SK-N-SH (cell line): ENCODE data around the gene PSMD7. TPM values are rescaled to one million over a fixed set of nuclear protein-coding genes. Genes with fewer than 3 reads are reported as not detected.

Experiments used
- CTCF ChIA-PET: fragments of 300-600, 350-600 bp; formaldehyde crosslinking; extraction: SDS; loops from one replicate; lab custom pipeline; 2021; lab: Yijun Ruan, JAX
- POLR2A ChIA-PET: fragments of 350-600 bp; sonication (Branson Sonifier 250); formaldehyde crosslinking; extraction: SDS; loops from one replicate; lab custom pipeline; 2020; ENCODE audit warnings: antibody characterized with exemption, inconsistent platforms; lab: Yijun Ruan, JAX
- DNase-seq: peaks from one replicate; pipeline ENCODE4 v3.0.0; 2012
- H2AFZ ChIP-seq: fragments of 200-600 bp; sonication (generic); 2 replicates; pipeline ENCODE4 v1.8.1; 2016; ENCODE audit warnings: antibody characterized with exemption, mild to moderate bottlenecking, low read depth
- H3F3A ChIP-seq: fragments of 200-600 bp; sonication (generic); replicated peaks from 2 replicates; pipeline ENCODE3; 2016; ENCODE audit warnings: antibody characterized with exemption, mild to moderate bottlenecking; ENCODE audit not compliant: insufficient read depth
- H3K27ac ChIP-seq, 2 experiments: fragments of 200-500 bp in 1 of 2; fragments of 200-600 bp in 1 of 2; sonication (Bioruptor generic) in 1 of 2; sonication (generic), shearing (Covaris generic) in 1 of 2; 2 replicates each; pipeline versions ENCODE4 v1.5.1 to v1.6.1; 2014 to 2016; ENCODE audit warnings: low read depth in 2 of 2, inconsistent platforms in 1 of 2, low read length in 1 of 2, mild to moderate bottlenecking in 1 of 2, mixed read lengths in 1 of 2
- H3K27me3 ChIP-seq: fragments of 200-600 bp; sonication (generic), shearing (Covaris generic); 2 replicates; pipeline ENCODE4 v1.6.1; 2016; ENCODE audit warnings: mixed run types; ENCODE audit not compliant: insufficient read depth
- H3K36me3 ChIP-seq, 2 experiments: fragments of 200-500 bp in 1 of 2; fragments of 200-600 bp in 1 of 2; sonication (Bioruptor generic) in 1 of 2; sonication (generic) in 1 of 2; replicated peaks in 1 of 2; 2 replicates each; pipeline versions ENCODE3 to v1.5.1; 2014 to 2016; ENCODE audit warnings: low read length in 1 of 2, mild to moderate bottlenecking in 1 of 2; ENCODE audit not compliant: insufficient read depth in 2 of 2, control insufficient read depth in 1 of 2
- H3K4me1 ChIP-seq, 2 experiments: fragments of 200-500 bp in 1 of 2; fragments of 200-600 bp in 1 of 2; sonication (Bioruptor generic) in 1 of 2; sonication (generic), shearing (Covaris generic) in 1 of 2; 2 replicates each; pipeline versions ENCODE4 v1.5.1 to v1.6.1; 2014 to 2016; ENCODE audit warnings: low read depth in 1 of 2, low read length in 1 of 2, mixed run types in 1 of 2; ENCODE audit not compliant: insufficient read depth in 2 of 2, control insufficient read depth in 1 of 2
- H3K4me2 ChIP-seq: fragments of 200-600 bp; sonication (generic), shearing (Covaris generic); 2 replicates; pipeline ENCODE4 v1.6.1; 2017; ENCODE audit warnings: mixed run types
- H3K4me3 ChIP-seq, 2 experiments: fragments of 200-500 bp in 1 of 2; fragments of 200-600 bp in 1 of 2; sonication (Bioruptor generic) in 1 of 2; sonication (generic), shearing (Covaris generic) in 1 of 2; 2 replicates each; pipeline versions ENCODE4 v1.5.1 to v1.8.1; 2014 to 2016; ENCODE audit warnings: low read depth in 2 of 2, inconsistent platforms in 1 of 2, low read length in 1 of 2, mild to moderate bottlenecking in 1 of 2, mixed read lengths in 1 of 2, moderate library complexity in 1 of 2
- H3K79me2 ChIP-seq: fragments of 200-600 bp; sonication (generic); 2 replicates; pipeline ENCODE4 v1.8.1; 2017; ENCODE audit warnings: mild to moderate bottlenecking; ENCODE audit not compliant: insufficient read depth
- H3K9ac ChIP-seq: fragments of 200-600 bp; sonication (generic); 2 replicates; pipeline ENCODE4 v1.6.1; 2017; ENCODE audit warnings: mixed run types
- H3K9me2 ChIP-seq: fragments of 200-600 bp; sonication (generic); 2 replicates; pipeline ENCODE4 v1.6.1; 2017; ENCODE audit warnings: mixed run types
- H3K9me3 ChIP-seq: fragments of 200-600 bp; sonication (generic); 2 replicates; pipeline ENCODE4 v1.6.1; 2017; ENCODE audit warnings: mixed run types, mild to moderate bottlenecking, moderate library complexity
- H4K20me1 ChIP-seq: fragments of 200-600 bp; sonication (generic); 2 replicates; pipeline ENCODE4 v1.6.1; 2017; ENCODE audit warnings: mild to moderate bottlenecking, mixed run types; ENCODE audit not compliant: insufficient read depth
- CHD2 ChIP-seq: fragments of 150-350 bp; IDR thresholded peaks from 2 replicates; pipeline ENCODE4 v1.6.1; 2018; ENCODE audit warnings: low read length; ENCODE audit not compliant: partially characterized antibody
- CTCF ChIP-seq: fragments of 200-600 bp; sonication (generic); IDR thresholded peaks from 2 replicates; pipeline ENCODE4 v1.6.1; 2017; ENCODE audit warnings: antibody characterized with exemption, mild to moderate bottlenecking, moderate library complexity
- EZH2phosphoT487 ChIP-seq: fragments of 200-600 bp; sonication (generic); IDR thresholded peaks from 2 replicates; pipeline ENCODE4 v1.6.1; 2017; ENCODE audit warnings: low read depth, mixed run types, mild to moderate bottlenecking, antibody characterized with exemption, moderate library complexity, borderline replicate concordance
- FOXM1 ChIP-seq: IDR thresholded peaks from 2 replicates; pipeline ENCODE4 v1.4.0; 2012; ENCODE audit warnings: low read depth, mild to moderate bottlenecking
- JUND ChIP-seq: IDR thresholded peaks from 2 replicates; pipeline ENCODE4 v1.4.0; 2012
- MAX ChIP-seq: IDR thresholded peaks from 2 replicates; pipeline ENCODE4 v1.4.0; 2012; ENCODE audit warnings: low read depth
- NFIC ChIP-seq: IDR thresholded peaks from 2 replicates; pipeline ENCODE4 v1.4.0; 2012; ENCODE audit warnings: borderline replicate concordance
- PBX3 ChIP-seq: IDR thresholded peaks from 2 replicates; pipeline ENCODE4; 2012
- RAD21 ChIP-seq: IDR thresholded peaks from 2 replicates; pipeline ENCODE4 v1.6.1; 2012; ENCODE audit warnings: mild to moderate bottlenecking, low read length
- RCOR1 ChIP-seq: fragments of 150-350 bp; IDR thresholded peaks from 2 replicates; pipeline ENCODE4 v1.6.1; 2017; ENCODE audit warnings: antibody characterized with exemption, low read length
- RXRA ChIP-seq: IDR thresholded peaks from 2 replicates; pipeline ENCODE4 v1.4.0; 2012; ENCODE audit warnings: low read depth, mild to moderate bottlenecking, borderline replicate concordance
- SMC3 ChIP-seq: IDR thresholded peaks from 2 replicates; pipeline ENCODE4 v1.6.1; 2012; ENCODE audit warnings: low read depth, low read length, improper control_type of control experiment
- TAF1 ChIP-seq: IDR thresholded peaks from 2 replicates; pipeline ENCODE4 v1.6.1; 2012; ENCODE audit warnings: low read depth, mild to moderate bottlenecking, low read length, moderate library complexity, borderline replicate concordance
- YY1 ChIP-seq: IDR thresholded peaks from 2 replicates; pipeline ENCODE4 v1.4.0; 2012; ENCODE audit warnings: low read depth, mild to moderate bottlenecking
- WGBS: methylation state at CpG from one replicate; pipeline ENCODE4 v1.1.6; 2017; ENCODE audit warnings: low lambda C conversion rate; 5-methylcytosine and 5-hydroxymethylcytosine counted together
- polyA plus RNA-seq, 3 experiments: library from polyadenylated mRNA; depleted of rRNA; stranded (reverse); fragments of >200 nt; gene quantifications; 2 replicates each; pipeline ENCODE4 v1.2.3, GENCODE V29; 2012
- TF ChIP-seq, protein P1 (sequence below): fragments of 150-350 bp; IDR thresholded peaks from 2 replicates; pipeline ENCODE4 v1.6.1; 2017; ENCODE audit warnings: antibody characterized with exemption, low read length, low read depth, borderline replicate concordance

PSMD7 gene
- polyA plus RNA-seq, 1 of the 3 experiments (the other 2 are of a cell fraction): 142 TPM

GRCh38 chr16:74283716-74284115 is 12.9 kb upstream of the PSMD7 start:
- no peaks in the 10 kb centered on the region for H3K4me1 ChIP-seq
- H3K36me3 ChIP-seq: no peaks in the 10 kb centered on the region
- no peaks in the 10 kb centered on the region for H3K9me3 ChIP-seq
- no peaks in the 10 kb centered on the region for H3F3A ChIP-seq
- WGBS: 50% methylated on average over 4 of the region's 4 CpGs
- no peak overlapping the region for H2AFZ ChIP-seq
- H3K27ac ChIP-seq: no peak overlapping the region
- H3K9ac ChIP-seq: no peak overlapping the region
- no peak overlapping the region for H3K4me2 ChIP-seq
- H3K27me3 ChIP-seq: no peaks in the 10 kb centered on the region
- TF ChIP-seq FOXM1 (no peak), PBX3 (no peak), RCOR1 (no peak), EZH2phosphoT487 (no peak), NFIC (no peak), RAD21 (no peak), JUND (no peak)
- TF ChIP-seq, protein P1, sequence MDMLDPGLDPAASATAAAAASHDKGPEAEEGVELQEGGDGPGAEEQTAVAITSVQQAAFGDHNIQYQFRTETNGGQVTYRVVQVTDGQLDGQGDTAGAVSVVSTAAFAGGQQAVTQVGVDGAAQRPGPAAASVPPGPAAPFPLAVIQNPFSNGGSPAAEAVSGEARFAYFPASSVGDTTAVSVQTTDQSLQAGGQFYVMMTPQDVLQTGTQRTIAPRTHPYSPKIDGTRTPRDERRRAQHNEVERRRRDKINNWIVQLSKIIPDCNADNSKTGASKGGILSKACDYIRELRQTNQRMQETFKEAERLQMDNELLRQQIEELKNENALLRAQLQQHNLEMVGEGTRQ: no peak
- ChIA-PET POLR2A (no interaction called here), CTCF (interaction anchor here (1.7 kb wide), 2 partner anchors 9 to 57 kb away, joined by 5 to 9 read pairs; no protein-coding TSS in a partner anchor)
- no peaks in the 10 kb centered on the region for H4K20me1 ChIP-seq
- H3K4me3 ChIP-seq: no peak overlapping the region
- no peaks in the 10 kb centered on the region for H3K79me2 ChIP-seq
- DNase-seq: no peak
- H3K9me2 ChIP-seq: no peaks in the 10 kb centered on the region

GRCh38 chr16:74288065-74288464 is 8.5 kb upstream of the PSMD7 start:
- CTCF ChIA-PET: interaction anchor here (1.2 kb wide), 1 partner anchor 13 kb away, joined by 5 read pairs; no protein-coding TSS in a partner anchor
- no peaks in the 10 kb centered on the region for H3K4me1 ChIP-seq
- no peaks in the 10 kb centered on the region for H3K27me3 ChIP-seq
- no peak overlapping the region for H3K27ac ChIP-seq
- no peak overlapping the region for H3K9ac ChIP-seq
- TF ChIP-seq RXRA (no peak), SMC3 (no peak), CHD2 (no peak), TAF1 (no peak), MAX (no peak), CTCF (no peak), YY1 (no peak)
- TF ChIP-seq, all 33 proteins: peak for 0
- no peaks in the 10 kb centered on the region for H3K9me3 ChIP-seq
- no peak overlapping the region for H2AFZ ChIP-seq
- H3K79me2 ChIP-seq: no peaks in the 10 kb centered on the region
- 74% methylated on average over 3 of the region's 7 CpGs for WGBS
- DNase-seq: no peak
- H3K4me2 ChIP-seq: no peak overlapping the region
- no peaks in the 10 kb centered on the region for H3K9me2 ChIP-seq
- no peaks in the 10 kb centered on the region for H3F3A ChIP-seq
- no peaks in the 10 kb centered on the region for H3K36me3 ChIP-seq
- H4K20me1 ChIP-seq: no peaks in the 10 kb centered on the region
- no peak overlapping the region for H3K4me3 ChIP-seq
- POLR2A ChIA-PET: no interaction called here
